AG04449 (cell line): Measurements from ENCODE around the gene PRODH.
"Not testable (repeated sequence)": the region's sequence is repeated elsewhere in the genome, so short reads cannot be mapped to it uniquely, and the experiment has no call there.

Experiments
- CTCF ChIA-PET: fragments of 350-600 bp; formaldehyde crosslinking; extraction: SDS; loops from one replicate; lab custom pipeline; 2021; ENCODE audit warnings: antibody characterized with exemption; lab: Yijun Ruan, JAX
- POLR2A ChIA-PET: fragments of 400-600, 350-600 bp; formaldehyde crosslinking; extraction: SDS; loops from one replicate; lab custom pipeline; 2020; ENCODE audit warnings: antibody characterized with exemption, inconsistent platforms; lab: Yijun Ruan, JAX
- DNase-seq: peaks from one replicate; pipeline ENCODE4 v3.0.0-alpha.2; 2010; ENCODE audit warnings: low read depth, low spot score
- H3K4me3 ChIP-seq: 2 replicates; pipeline ENCODE4 v1.5.1; 2011; ENCODE audit warnings: low read depth, mild to moderate bottlenecking, control low read depth, low read length
- CTCF ChIP-seq: IDR thresholded peaks from one replicate; pipeline ENCODE4 v1.5.1; 2011; ENCODE audit warnings: mild to moderate bottlenecking, moderate library complexity, low read length, control low read depth, inconsistent platforms; ENCODE audit not compliant: insufficient read depth; ENCODE audit errors: missing control alignments

PRODH gene

GRCh38 chr22:18973264-18974031 lies 37.4 kb upstream of the PRODH start:
- no peak overlapping the region for H3K4me3 ChIP-seq
- TF ChIP-seq CTCF: no peak
- no peak for DNase-seq
- CTCF ChIA-PET: no interaction called here
- POLR2A ChIA-PET: no interaction called here

GRCh38 chr22:18972591-18972990 lies 36.5 kb upstream of the PRODH start:
- DNase-seq, CTCF ChIA-PET: not testable (repeated sequence)

GRCh38 chr22:18972029-18972428 lies 35.9 kb upstream of the PRODH start:
- CTCF ChIA-PET, POLR2A ChIA-PET, H3K4me3 ChIP-seq, DNase-seq: not testable (repeated sequence)

More at GRCh38 chr22:18972591-18972990, 36.5 kb upstream of the PRODH start:
- H3K4me3 ChIP-seq, POLR2A ChIA-PET: not testable (repeated sequence)

GRCh38 chr22:18971321-18971751 lies 35.2 kb upstream of the PRODH start:
- DNase-seq: no peak
- no peak overlapping the region for H3K4me3 ChIP-seq
- no peak for TF ChIP-seq CTCF
- CTCF ChIA-PET: no interaction called here
- POLR2A ChIA-PET: no interaction called here

GRCh38 chr22:18970948-18971315 lies 34.8 kb upstream of the PRODH start:
- CTCF ChIA-PET: no interaction called here
- no peak overlapping the region for H3K4me3 ChIP-seq
- POLR2A ChIA-PET: no interaction called here
- DNase-seq: no peak
- no peak for TF ChIP-seq CTCF

- no peak for DNase-seq
- ChIA-PET CTCF (no interaction called here), POLR2A (no interaction called here)
- TF ChIP-seq CTCF: no peak
- H3K4me3 ChIP-seq: no peak overlapping the region
These were observed 34.3 kb upstream of the PRODH start for GRCh38 chr22:18970176-18970947.

- POLR2A ChIA-PET, DNase-seq, H3K4me3 ChIP-seq, CTCF ChIA-PET: not testable (repeated sequence)
These were observed 33.3 kb upstream of the PRODH start for GRCh38 chr22:18969158-18969942.
